Right forelimb (tissue), 1 donor: Measurements from ENCODE around the gene SLC4A5.

Source experiments
- DNase-seq: peaks from one replicate; pipeline ENCODE4 v3.0.0-alpha.2; 2018

The SLC4A5 gene

DNA sequence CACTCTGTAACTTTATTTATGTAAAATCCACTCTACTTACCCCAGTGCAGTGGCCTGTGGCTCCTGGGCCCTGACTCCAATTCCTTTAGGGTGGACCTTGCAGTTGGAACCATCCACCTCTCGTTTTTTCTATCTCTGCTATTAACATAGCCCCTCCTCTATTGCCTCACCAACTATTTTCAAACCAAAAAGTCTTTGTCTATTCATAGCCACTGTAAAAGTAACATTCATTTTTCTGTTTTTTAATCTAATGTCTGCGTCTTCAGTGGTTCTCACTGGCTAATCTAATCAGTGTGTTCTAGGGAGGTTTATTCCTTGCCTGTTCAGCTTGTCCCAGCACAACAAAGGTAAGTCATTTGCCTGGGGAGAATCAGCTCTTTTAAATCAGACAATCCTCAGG is at the start of gene SLC4A5:
Gene SLC4A5, minus strand, starts transcription at position 101 of the 400 bp plus-strand sequence. CDS start 28,393 bp downstream, outside the sequence.
- DNase-seq = no peak

- no peak for DNase-seq
These were observed 49.2 kb upstream of the SLC4A5 start for GRCh38 chr2:74392449-74392743.

- DNase-seq = peak; percentile 97
These were observed 48.6 kb upstream of the SLC4A5 start for GRCh38 chr2:74391580-74392448.

DNA sequence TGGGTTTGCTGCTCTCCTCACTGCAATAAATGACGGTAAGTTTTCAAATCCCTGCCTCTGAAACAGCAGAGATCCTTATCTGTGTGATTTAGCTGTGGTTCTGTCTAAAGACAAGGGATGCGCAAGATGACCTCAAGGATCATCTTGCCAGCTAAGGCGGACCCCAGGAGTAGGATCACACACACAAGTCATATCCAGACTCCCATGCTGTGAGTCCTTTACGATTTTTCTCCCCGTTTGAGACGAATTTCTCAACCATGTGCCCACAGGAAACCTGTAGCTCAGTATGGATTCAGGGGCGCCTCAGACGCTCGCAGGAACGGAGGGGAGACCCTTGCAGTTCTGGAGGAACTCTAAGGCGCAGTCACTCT is 48.0 kb upstream of the SLC4A5 start:
- DNase-seq = no peak

GRCh38 chr2:74390606-74391005 is 47.4 kb upstream of the SLC4A5 start:
- no peak for DNase-seq

- no peak for DNase-seq
These were observed 44.1 kb upstream of the SLC4A5 start for GRCh38 chr2:74387346-74387745.

DNA sequence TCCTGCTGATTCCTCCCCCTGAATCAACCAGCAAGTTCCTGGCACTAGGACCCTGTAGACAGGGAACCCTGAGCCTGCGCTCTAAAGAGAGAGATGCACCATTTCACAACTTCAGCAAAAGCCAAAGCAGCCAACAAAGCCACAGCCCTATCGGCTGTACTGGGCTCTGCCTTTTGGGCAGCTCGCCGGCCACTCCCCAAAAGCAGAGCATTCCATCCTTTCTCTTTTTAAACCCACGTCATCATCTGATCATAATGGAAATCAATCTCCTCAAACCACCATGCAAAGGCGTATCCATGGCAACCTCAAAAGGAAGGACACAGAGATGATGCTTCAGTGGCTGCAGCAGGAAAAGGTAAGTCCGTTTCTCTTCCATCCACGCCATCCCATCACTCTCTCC is 42.2 kb upstream of the SLC4A5 start:
- DNase-seq = no peak

- DNase-seq = no peak
These were observed 40.8 kb upstream of the SLC4A5 start for GRCh38 chr2:74384051-74384450.

- DNase-seq = no peak
These were observed 40.0 kb upstream of the SLC4A5 start for GRCh38 chr2:74383254-74383653.

GRCh38 chr2:74381751-74382150 is 38.5 kb upstream of the SLC4A5 start:
- DNase-seq = no peak

DNA sequence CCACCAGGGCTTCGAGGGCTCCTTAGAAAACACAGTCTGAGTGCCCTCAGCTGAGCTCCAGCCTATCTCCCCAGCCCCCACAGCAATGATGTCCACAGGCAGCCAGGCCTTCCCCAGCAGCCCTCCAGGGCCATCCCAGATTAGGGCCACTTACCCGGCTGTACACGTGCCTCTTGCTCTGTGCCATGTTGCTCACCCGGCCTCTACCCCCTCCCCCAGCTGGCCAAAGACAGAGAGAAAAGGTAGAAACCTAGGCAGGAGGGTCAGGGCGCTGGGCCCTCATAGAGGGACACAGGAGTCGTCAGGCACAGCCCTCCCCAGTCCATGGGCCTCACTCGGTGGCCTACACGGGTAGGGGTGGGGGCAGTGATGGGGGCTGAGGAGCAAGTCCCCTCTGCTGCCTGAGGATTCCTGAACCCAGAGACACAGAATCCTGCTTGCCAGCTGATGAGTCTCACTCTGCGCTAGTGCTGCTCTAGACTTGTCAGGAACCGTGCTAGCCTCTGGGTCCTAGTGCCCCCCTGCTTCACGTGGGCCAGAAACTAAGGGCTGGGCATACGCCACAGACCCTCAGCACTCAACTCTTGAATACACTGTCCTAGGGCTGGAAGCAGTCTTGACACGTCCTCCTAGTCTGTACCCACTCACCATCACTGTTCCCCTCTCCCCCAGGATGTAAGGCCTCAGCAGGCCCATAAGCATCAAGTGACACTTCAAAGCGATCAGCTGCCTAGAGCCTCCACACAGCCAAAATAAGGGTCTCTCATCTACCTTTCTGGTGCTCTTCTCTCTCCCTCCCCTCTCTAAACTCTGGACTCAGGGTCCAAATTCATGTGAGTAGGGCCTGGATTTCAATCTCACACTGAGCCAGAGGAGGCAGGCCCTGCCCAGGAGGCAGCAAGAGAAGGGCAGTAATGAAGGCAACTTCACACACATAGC is 36.9 kb upstream of the SLC4A5 start, which contains the start of gene DCTN1:
Gene DCTN1, minus strand, starts transcription at position 461 of the 939 bp plus-strand sequence. Its CDS starts 274 bp downstream, at position 187.
- DNase-seq = no peak

DNA sequence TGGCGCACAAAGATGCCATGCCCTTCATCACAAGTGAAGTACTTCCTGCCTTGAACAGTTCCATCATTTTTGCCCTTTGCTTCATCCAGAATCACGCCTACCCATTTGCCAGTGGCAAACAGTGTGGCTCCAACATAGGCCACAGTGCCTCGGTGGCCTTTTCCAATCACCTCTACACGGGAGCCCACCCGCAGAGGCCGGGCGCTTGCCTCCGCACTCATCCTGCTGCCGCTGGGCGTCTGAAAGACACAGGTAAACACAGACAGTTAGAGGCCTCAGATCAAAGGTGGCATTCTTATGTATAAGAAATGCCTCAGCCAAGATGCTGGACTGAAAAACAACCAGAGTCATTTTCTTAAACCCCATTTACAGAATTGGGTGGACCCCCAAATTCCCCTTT is 34.8 kb upstream of the SLC4A5 start:
- no peak for DNase-seq

DNA sequence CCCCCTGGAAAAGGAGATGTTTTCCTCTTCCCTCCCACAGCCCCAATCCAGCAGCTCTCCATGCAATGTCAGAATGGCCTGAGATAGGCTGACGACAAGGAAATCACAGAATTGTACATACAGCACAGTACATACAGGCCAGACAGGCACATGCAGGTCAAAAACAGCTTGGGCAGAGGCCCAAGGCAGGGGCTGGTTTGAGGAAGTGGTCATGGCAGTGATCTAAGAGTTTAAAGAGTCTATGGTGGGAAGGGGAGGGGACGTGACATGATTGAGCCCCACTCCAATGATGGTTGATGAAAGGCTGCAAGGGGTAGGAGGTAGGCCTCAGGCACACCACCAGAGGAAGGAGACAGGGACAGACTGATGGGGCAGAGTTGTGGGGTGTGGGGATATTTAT is 32.6 kb upstream of the SLC4A5 start:
- DNase-seq = no peak

GRCh38 chr2:74374509-74375205 is 31.4 kb upstream of the SLC4A5 start:
- peak; percentile 69 for DNase-seq

- DNase-seq = no peak
These were observed 30.8 kb upstream of the SLC4A5 start for GRCh38 chr2:74373985-74374384.

- no peak for DNase-seq
These were observed 30.0 kb upstream of the SLC4A5 start for GRCh38 chr2:74373221-74373676.

- DNase-seq = no peak
These were observed 29.5 kb upstream of the SLC4A5 start for GRCh38 chr2:74372674-74373073.

DNA sequence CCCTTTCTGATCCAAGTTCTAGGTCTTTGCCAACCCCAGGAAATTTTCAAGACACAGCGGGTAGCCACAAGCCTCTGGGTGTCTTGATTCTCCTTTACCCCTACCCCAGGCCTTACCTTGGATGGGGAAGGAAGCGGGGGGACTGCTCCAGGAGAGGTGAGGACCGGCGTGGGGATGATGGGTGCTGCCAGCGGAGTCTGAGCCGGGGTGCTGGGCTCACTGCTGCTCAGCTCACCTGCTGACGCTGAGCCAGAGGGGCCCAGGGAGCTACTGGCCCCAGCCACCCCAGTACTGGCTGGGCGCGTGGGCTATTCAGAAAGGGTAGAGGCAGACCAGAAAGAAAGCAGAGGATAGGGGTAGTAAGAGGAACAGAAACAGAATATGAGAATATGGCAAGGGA is 28.2 kb upstream of the SLC4A5 start:
- no peak for DNase-seq

- peak; percentile 27 for DNase-seq
These were observed 26.8 kb upstream of the SLC4A5 start for GRCh38 chr2:74369976-74370375.

- no peak for DNase-seq
These were observed 25.3 kb upstream of the SLC4A5 start for GRCh38 chr2:74368499-74368898.

DNA sequence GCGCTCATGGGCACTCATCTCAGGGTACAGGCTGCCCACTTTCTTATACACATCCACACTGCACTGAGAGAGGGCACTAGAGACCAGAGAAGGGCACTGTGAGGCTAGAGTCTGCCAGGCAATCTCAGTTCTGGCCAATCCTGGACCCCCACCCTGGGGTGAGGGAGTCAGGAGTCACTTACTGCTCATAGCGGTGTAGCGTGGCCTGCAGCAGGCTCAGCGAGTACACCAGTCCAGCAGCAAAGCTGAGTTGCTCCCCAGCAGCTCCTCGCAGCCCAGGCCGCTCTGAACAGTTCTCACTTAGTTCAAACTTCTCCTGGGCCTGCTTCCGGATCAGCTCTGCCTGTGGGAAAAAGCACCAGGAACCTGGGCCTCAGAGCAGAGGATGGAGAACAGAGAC is 24.6 kb upstream of the SLC4A5 start:
- no peak for DNase-seq

GRCh38 chr2:74366036-74366435 is 22.8 kb upstream of the SLC4A5 start:
- DNase-seq = no peak
